GM21390 (cell line): Measurements from ENCODE around the gene DSTN.

ENCODE experiments used
- ATAC-seq: cut with Tn5 transposase; IDR thresholded peaks from one replicate; pipeline ENCODE4 v1.9.1; 2021; ENCODE audit not compliant: unreplicated experiment

Gene DSTN

GRCh38 chr20:17579369-17580039 is 9.6 kb downstream of the DSTN start:
- ATAC-seq, result no peak

- ATAC-seq, result no peak
These were observed 11.0 kb downstream of the DSTN start for GRCh38 chr20:17580895-17581294.

GRCh38 chr20:17583126-17583525 is 13.3 kb downstream of the DSTN start:
- ATAC-seq, result no peak

GRCh38 chr20:17584689-17585088 is 14.8 kb downstream of the DSTN start:
- no peak for ATAC-seq

GRCh38 chr20:17586250-17586649 is 16.4 kb downstream of the DSTN start:
- ATAC-seq, result no peak

GRCh38 chr20:17587148-17587547 is 17.3 kb downstream of the DSTN start:
- no peak for ATAC-seq

- ATAC-seq, result no peak
These were observed 17.9 kb downstream of the DSTN start for GRCh38 chr20:17587824-17588223.

GRCh38 chr20:17589161-17589834 is 19.4 kb downstream of the DSTN start:
- no peak for ATAC-seq

- no peak for ATAC-seq
These were observed 20.4 kb downstream of the DSTN start for GRCh38 chr20:17590245-17590644.

- no peak for ATAC-seq
These were observed 24.0 kb downstream of the DSTN start for GRCh38 chr20:17593902-17594301.

GRCh38 chr20:17594443-17594842 is 24.6 kb downstream of the DSTN start:
- ATAC-seq, result no peak

GRCh38 chr20:17595856-17596255 is 26.0 kb downstream of the DSTN start:
- ATAC-seq, result no peak

- no peak for ATAC-seq
These were observed 28.2 kb downstream of the DSTN start for GRCh38 chr20:17598013-17598550.

GRCh38 chr20:17601957-17602356 is 32.1 kb downstream of the DSTN start:
- no peak for ATAC-seq

GRCh38 chr20:17602493-17602892 is 32.6 kb downstream of the DSTN start:
- ATAC-seq, result no peak

- no peak for ATAC-seq
These were observed 35.3 kb downstream of the DSTN start for GRCh38 chr20:17605131-17605660.

- no peak for ATAC-seq
These were observed 36.1 kb downstream of the DSTN start for GRCh38 chr20:17606001-17606400.

GRCh38 chr20:17608701-17609497 is 39.0 kb downstream of the DSTN start:
- ATAC-seq, result no peak

GRCh38 chr20:17609811-17610377 is 40.0 kb downstream of the DSTN start:
- no peak for ATAC-seq

- ATAC-seq, result no peak
These were observed 40.9 kb downstream of the DSTN start for GRCh38 chr20:17610566-17611289.

- no peak for ATAC-seq
These were observed 41.3 kb downstream of the DSTN start for GRCh38 chr20:17611290-17611539.
